Liver (tissue), 3 donors: Measurements from ENCODE around the gene DOCK2.

Experiments
- EGR1 ChIP-seq, 2 donors: IDR thresholded peaks; 2 replicates each; pipeline ENCODE4 v1.6.1; 2016 to 2018; ENCODE audit warnings: antibody characterized with exemption in 2 of 2, low read depth in 2 of 2
- FOXA1 ChIP-seq: IDR thresholded peaks from 2 replicates; pipeline ENCODE4 v1.6.1; 2016; ENCODE audit warnings: antibody characterized with exemption
- GABPA ChIP-seq, 2 donors: IDR thresholded peaks in 1 of 2; conservative IDR thresholded peaks in 1 of 2; 2 replicates each; pipeline ENCODE4 v1.6.1; 2016; ENCODE audit warnings: antibody characterized with exemption in 2 of 2, mild to moderate bottlenecking in 1 of 2, moderate library complexity in 1 of 2
- HNF4A ChIP-seq, 2 donors: conservative IDR thresholded peaks; 2 replicates each; pipeline ENCODE4 v1.6.1; 2016; ENCODE audit warnings: antibody characterized with exemption in 2 of 2, mild to moderate bottlenecking in 2 of 2
- RAD21 ChIP-seq, 2 donors: IDR thresholded peaks; 2 replicates each; pipeline ENCODE4 v1.6.1; 2016; ENCODE audit warnings: antibody characterized with exemption in 2 of 2, mild to moderate bottlenecking in 2 of 2
- SP1 ChIP-seq: IDR thresholded peaks from 2 replicates; pipeline ENCODE4 v1.6.1; 2018; ENCODE audit warnings: antibody characterized with exemption, mild to moderate bottlenecking
- TAF1 ChIP-seq: conservative IDR thresholded peaks from 2 replicates; pipeline ENCODE4 v1.6.1; 2016; ENCODE audit warnings: antibody characterized with exemption, mild to moderate bottlenecking
- YY1 ChIP-seq: IDR thresholded peaks from 2 replicates; pipeline ENCODE4 v1.6.1; 2016; ENCODE audit warnings: antibody characterized with exemption, mild to moderate bottlenecking
- TF ChIP-seq, protein P1 (sequence below): fragments of 150-350 bp; IDR thresholded peaks from 2 replicates; pipeline ENCODE4 v1.5.1; 2017; ENCODE audit warnings: improper control_type of control experiment, low read depth, low read length; ENCODE audit not compliant: missing input control
- TF ChIP-seq, protein P2 (sequence below): IDR thresholded peaks from 2 replicates; pipeline ENCODE4 v1.6.1; 2016; ENCODE audit warnings: antibody characterized with exemption, mild to moderate bottlenecking
- TF ChIP-seq, protein P3 (sequence below): IDR thresholded peaks from 2 replicates; pipeline ENCODE4 v1.6.1; 2016; ENCODE audit warnings: antibody characterized with exemption
- TF ChIP-seq, protein P4 (sequence below): IDR thresholded peaks from 2 replicates; pipeline ENCODE4 v1.6.1; 2016; ENCODE audit warnings: antibody characterized with exemption
- donor health status: healthy.
- donor health status: healthy.

DNA sequence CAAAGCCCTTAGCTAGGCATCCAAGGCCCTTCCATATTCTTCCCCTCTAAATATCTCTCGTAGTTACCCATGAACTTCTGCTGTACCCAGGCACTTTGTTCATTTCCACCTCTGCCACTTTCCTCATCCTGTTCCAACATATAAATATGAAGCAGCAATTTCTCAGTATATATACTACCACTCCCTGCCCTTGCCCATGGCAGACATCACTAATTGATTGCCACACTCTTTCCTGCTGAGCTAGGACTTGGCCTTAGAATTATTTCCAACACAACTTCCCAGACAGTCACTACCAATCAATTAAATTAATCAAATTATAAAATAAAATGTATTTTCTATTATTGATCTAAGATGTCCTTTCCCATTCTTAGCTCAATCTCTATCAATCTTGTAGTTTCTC, 334.7 kb downstream of the DOCK2 start:
- TF ChIP-seq, protein P1, sequence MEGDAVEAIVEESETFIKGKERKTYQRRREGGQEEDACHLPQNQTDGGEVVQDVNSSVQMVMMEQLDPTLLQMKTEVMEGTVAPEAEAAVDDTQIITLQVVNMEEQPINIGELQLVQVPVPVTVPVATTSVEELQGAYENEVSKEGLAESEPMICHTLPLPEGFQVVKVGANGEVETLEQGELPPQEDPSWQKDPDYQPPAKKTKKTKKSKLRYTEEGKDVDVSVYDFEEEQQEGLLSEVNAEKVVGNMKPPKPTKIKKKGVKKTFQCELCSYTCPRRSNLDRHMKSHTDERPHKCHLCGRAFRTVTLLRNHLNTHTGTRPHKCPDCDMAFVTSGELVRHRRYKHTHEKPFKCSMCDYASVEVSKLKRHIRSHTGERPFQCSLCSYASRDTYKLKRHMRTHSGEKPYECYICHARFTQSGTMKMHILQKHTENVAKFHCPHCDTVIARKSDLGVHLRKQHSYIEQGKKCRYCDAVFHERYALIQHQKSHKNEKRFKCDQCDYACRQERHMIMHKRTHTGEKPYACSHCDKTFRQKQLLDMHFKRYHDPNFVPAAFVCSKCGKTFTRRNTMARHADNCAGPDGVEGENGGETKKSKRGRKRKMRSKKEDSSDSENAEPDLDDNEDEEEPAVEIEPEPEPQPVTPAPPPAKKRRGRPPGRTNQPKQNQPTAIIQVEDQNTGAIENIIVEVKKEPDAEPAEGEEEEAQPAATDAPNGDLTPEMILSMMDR, result no peak
- TF ChIP-seq RAD21 (IDR thresholded peaks at IDR 0.05), result no peak
- TF ChIP-seq, protein P2, sequence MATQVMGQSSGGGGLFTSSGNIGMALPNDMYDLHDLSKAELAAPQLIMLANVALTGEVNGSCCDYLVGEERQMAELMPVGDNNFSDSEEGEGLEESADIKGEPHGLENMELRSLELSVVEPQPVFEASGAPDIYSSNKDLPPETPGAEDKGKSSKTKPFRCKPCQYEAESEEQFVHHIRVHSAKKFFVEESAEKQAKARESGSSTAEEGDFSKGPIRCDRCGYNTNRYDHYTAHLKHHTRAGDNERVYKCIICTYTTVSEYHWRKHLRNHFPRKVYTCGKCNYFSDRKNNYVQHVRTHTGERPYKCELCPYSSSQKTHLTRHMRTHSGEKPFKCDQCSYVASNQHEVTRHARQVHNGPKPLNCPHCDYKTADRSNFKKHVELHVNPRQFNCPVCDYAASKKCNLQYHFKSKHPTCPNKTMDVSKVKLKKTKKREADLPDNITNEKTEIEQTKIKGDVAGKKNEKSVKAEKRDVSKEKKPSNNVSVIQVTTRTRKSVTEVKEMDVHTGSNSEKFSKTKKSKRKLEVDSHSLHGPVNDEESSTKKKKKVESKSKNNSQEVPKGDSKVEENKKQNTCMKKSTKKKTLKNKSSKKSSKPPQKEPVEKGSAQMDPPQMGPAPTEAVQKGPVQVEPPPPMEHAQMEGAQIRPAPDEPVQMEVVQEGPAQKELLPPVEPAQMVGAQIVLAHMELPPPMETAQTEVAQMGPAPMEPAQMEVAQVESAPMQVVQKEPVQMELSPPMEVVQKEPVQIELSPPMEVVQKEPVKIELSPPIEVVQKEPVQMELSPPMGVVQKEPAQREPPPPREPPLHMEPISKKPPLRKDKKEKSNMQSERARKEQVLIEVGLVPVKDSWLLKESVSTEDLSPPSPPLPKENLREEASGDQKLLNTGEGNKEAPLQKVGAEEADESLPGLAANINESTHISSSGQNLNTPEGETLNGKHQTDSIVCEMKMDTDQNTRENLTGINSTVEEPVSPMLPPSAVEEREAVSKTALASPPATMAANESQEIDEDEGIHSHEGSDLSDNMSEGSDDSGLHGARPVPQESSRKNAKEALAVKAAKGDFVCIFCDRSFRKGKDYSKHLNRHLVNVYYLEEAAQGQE, result no peak
- TF ChIP-seq SP1, result no peak
- TF ChIP-seq FOXA1, result no peak
- TF ChIP-seq, protein P3, sequence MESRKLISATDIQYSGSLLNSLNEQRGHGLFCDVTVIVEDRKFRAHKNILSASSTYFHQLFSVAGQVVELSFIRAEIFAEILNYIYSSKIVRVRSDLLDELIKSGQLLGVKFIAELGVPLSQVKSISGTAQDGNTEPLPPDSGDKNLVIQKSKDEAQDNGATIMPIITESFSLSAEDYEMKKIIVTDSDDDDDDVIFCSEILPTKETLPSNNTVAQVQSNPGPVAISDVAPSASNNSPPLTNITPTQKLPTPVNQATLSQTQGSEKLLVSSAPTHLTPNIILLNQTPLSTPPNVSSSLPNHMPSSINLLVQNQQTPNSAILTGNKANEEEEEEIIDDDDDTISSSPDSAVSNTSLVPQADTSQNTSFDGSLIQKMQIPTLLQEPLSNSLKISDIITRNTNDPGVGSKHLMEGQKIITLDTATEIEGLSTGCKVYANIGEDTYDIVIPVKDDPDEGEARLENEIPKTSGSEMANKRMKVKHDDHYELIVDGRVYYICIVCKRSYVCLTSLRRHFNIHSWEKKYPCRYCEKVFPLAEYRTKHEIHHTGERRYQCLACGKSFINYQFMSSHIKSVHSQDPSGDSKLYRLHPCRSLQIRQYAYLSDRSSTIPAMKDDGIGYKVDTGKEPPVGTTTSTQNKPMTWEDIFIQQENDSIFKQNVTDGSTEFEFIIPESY, result no peak
- TF ChIP-seq, protein P4, sequence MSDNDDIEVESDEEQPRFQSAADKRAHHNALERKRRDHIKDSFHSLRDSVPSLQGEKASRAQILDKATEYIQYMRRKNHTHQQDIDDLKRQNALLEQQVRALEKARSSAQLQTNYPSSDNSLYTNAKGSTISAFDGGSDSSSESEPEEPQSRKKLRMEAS, result no peak
- no peak for TF ChIP-seq TAF1
- no peak for TF ChIP-seq HNF4A (conservative IDR thresholded peaks at IDR 0.05)
- no peak for TF ChIP-seq YY1
- no peak for TF ChIP-seq EGR1 (IDR thresholded peaks at IDR 0.05; ENCODE audit: low read depth in 2 of 2)
- TF ChIP-seq GABPA (IDR thresholded peaks at IDR 0.05 in 1 of 2, conservative IDR thresholded peaks at IDR 0.05 in 1 of 2), result no peak
